NB4 (cell line): ENCODE measurements around the gene C11orf16.

Experiments
- MYC ChIP-seq: IDR thresholded peaks from 2 replicates; pipeline ENCODE4 v1.6.1; 2011; ENCODE audit warnings: low read depth, low read length
- POLR2A ChIP-seq: IDR thresholded peaks from 2 replicates; pipeline ENCODE4 v1.6.1; 2011; ENCODE audit warnings: mild to moderate bottlenecking; ENCODE audit not compliant: insufficient read length; ENCODE audit errors: extremely low read depth
- TF ChIP-seq, protein P1 (sequence below): IDR thresholded peaks from one replicate; pipeline ENCODE4 v1.5.1; 2012; ENCODE audit warnings: low read depth, low read length
- TF ChIP-seq, protein P2 (sequence below): IDR thresholded peaks from 2 replicates; pipeline ENCODE4 v1.6.1; 2011; ENCODE audit warnings: low read depth, low read length

DNA sequence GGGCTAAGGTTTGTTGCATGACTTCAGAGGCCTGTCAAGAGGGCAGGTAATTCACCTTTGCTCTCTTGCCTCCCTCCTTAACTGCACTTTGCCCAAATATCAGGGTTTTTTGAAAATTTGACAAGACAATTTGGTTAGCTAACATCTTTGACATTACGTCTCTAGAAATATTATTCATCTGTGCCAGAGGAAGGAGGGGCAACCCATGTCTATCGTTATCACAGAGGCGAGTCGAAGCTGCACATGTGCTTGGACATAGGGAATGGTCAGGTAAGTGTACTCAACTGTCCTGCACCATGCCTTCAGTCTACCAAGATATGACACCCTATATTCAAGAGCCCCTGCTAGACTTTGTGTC is 18.1 kb downstream of the C11orf16 start:
- TF ChIP-seq, protein P1, sequence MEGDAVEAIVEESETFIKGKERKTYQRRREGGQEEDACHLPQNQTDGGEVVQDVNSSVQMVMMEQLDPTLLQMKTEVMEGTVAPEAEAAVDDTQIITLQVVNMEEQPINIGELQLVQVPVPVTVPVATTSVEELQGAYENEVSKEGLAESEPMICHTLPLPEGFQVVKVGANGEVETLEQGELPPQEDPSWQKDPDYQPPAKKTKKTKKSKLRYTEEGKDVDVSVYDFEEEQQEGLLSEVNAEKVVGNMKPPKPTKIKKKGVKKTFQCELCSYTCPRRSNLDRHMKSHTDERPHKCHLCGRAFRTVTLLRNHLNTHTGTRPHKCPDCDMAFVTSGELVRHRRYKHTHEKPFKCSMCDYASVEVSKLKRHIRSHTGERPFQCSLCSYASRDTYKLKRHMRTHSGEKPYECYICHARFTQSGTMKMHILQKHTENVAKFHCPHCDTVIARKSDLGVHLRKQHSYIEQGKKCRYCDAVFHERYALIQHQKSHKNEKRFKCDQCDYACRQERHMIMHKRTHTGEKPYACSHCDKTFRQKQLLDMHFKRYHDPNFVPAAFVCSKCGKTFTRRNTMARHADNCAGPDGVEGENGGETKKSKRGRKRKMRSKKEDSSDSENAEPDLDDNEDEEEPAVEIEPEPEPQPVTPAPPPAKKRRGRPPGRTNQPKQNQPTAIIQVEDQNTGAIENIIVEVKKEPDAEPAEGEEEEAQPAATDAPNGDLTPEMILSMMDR = no peak
- TF ChIP-seq POLR2A = no peak
- TF ChIP-seq MYC = no peak
- TF ChIP-seq, protein P2, sequence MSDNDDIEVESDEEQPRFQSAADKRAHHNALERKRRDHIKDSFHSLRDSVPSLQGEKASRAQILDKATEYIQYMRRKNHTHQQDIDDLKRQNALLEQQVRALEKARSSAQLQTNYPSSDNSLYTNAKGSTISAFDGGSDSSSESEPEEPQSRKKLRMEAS = no peak
